GM21447 (cell line): ENCODE data around the gene LYPLAL1.
A peak's percentile ranks its signal among the peaks of the same experiment; 100 is the strongest.

ENCODE experiments used
- ATAC-seq: cut with Tn5 transposase; IDR thresholded peaks from one replicate; pipeline ENCODE4 v1.9.1; 2021; ENCODE audit not compliant: unreplicated experiment

LYPLAL1 gene

DNA sequence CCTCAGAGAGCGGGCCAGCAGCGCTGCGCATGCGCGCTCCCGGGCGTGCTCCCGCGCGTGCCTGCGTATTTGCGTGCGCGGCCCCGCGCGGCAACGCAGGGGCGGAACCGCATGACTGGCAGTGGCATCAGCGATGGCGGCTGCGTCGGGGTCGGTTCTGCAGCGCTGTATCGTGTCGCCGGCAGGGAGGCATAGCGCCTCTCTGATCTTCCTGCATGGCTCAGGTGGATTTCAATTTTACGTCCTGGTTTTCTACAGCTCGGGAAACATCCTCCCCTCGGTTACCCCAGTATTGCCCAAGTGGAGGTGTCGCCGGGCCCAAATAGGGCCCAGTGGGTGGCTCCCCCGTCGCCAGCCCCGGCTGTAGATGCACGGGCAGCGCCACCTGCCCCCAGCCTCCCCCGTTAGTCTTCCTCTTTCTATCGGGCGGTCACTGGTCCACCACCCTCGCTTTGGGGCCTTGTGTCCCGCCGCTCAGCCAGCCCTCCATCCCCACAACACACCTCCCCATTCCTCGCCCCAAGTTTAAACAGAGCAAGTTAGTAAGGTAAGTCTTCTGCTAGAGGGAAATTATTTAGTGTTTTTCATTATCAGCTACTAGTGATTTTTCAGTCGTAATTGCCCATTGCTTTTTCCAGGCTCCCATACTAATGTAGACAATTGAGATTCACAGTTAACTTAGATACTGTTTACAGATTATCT is at the start of gene LYPLAL1:
TSS of gene LYPLAL1 (plus strand) at position 121 of the 702 bp plus-strand sequence. CDS start at position 134, 13 bp downstream.
- ATAC-seq = peak; percentile 53

DNA sequence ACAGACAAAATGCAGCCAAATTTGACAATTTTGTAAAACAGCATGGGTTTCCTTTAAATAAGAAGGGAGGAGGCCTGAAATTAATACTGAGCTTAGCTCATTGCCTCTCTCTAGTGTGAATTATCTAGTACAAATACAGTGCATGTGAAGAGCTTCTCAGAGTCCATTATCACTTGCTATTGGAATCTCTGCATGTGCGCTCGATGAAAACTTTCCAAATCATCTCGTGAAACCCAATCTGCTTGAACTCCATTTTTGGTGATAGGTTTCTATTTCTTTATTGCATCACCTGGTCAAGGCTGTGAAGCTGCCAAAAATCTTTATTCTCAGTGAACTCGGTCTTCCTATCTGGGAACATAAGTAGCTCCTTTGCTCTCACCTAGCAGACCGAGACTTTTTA is 49.5 kb upstream of the LYPLAL1 start:
- ATAC-seq = no peak

DNA sequence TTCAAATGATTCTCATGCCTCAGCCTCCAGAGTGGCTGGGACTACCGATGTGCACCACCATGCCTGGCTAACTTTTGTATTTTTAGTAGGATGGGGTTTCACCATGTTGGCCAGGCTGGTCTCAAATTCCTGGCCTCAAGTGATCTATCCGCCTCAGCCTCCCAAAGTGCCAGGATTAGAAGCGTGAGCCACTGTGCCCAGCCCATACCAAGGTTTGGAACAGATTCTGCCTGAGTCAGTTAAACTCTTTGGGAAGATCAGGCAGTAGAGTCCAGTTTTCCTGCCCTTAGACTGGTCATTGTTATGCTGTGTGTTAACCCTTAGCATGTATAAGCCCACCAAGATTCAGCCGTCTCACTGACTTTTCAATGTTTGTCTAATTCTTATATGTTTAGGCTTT is 48.3 kb upstream of the LYPLAL1 start:
- ATAC-seq = no peak

DNA sequence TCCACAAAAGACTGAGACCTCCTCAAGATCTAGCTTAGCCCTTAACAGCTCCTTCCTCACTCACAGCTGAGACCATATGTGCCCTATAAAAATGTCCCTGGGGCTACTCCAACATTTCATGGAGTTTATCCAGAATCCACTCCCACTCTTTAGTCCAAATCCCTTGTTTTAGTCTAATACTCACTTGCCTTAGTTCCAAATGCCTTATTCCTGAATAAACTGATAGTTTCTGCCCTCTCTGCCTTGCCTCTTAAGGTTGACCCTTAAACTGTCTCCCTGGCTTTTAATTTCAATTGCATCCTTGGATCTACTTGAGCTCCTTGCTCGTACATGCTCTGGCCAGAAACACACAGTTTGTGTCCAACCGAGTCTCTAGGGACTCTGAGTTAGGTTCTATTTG is 47.3 kb upstream of the LYPLAL1 start:
- no peak for ATAC-seq

DNA sequence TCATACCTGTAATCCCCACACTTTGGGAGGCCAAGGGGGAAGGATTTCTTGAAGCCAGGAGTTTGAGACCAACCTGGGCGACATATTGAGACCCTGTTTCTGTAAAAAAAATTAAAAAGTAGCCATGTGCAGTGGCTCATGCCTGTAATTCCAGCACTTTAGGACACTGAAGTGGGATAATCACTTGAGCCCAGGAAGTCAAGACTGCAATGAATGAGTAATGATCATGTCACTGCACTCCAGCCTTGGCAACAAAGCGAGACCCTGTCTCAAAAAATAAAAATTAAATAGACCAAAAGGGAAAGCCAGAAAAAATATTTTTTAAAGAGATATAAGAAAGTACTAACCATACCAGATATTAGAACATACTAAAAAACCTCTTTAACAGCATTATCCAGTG is 44.7 kb upstream of the LYPLAL1 start:
- ATAC-seq = no peak

DNA sequence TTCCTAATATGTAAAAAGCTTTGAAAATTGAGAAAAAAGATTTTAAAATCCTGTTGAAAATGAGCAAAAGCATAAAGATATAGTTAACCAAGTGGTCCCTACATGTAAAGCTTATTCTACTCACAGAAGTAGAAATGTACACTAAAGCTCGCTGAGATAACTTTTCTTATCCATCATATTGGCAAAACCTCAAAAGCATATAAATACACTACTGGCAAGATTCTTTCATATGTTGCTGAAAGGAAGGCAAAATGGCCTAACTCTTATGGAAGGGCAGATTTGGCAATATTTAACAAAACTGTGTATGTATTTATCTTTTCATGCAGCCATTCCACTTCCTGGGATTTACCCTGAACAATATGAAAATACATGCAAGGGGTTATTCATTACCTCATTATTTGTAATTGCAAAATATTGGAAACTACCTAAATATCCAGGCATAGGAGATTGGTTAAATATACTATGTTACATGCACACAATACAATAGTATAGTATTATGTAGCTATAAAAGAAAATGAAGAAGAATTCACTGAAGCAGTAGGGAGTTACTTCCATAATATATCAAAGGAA is 43.2 kb upstream of the LYPLAL1 start:
- ATAC-seq = no peak

DNA sequence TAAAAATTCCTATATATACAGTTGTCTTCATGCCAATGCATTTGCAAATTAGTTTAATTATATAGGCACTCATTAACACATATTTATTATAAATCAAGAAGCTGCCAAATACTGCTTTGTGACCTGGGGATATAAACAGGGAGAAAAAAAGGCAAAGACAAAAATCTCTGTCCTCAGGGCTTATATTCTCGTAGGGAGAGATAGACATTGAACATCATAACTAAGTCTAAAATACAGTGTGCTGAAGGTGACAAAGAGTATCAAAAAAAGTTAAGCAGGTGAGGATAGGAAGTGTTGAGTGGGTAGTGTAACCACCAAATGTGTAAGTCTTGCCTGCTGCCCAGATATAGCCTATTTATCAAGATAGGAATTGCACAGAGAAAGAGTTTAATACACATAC is 40.7 kb upstream of the LYPLAL1 start:
- ATAC-seq = no peak

DNA sequence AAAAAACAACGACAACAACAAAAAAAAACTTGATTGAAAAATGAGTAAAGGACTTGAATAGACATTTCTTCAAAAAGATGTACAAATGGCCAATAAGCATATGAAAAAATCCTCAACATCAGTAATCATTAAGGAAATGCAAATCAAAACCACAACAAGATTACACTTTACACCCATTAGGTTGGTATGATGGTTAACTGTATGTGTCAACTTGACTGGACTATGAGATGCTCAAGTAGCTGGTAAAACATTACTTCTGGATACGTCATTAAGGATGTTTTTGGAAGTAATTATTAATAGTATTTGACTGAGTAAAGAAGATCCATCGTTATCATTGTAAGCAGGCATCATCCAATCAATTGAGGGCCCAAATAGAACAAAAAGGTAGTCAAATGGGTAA is 34.9 kb upstream of the LYPLAL1 start:
- peak; percentile 57 for ATAC-seq

DNA sequence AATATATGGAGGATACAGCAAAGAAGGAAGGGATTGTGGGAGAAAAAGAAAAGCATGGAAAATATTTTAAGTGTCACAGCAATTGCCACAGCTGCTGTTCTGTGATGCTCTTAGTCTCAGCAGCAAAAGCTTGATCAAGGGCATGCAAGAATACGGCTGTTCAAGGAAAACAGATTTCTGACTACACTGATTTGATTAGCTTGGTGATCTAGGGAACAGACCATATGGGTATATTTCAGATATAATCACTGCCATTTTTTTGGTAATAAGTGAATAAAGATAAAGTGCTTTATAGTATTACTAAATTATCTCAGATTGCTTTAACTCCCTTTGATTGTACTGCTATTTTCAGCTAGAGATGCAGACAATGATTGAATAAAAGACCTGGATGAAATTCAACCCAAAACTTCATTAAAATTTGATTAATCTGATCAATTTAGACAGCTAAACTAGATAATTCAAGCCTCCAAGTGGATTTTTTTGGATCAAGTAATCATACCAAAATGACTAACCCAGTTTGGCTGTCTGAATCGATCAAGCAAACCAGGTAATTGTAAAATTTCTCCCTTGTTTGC is 33.3 kb upstream of the LYPLAL1 start:
- no peak for ATAC-seq

DNA sequence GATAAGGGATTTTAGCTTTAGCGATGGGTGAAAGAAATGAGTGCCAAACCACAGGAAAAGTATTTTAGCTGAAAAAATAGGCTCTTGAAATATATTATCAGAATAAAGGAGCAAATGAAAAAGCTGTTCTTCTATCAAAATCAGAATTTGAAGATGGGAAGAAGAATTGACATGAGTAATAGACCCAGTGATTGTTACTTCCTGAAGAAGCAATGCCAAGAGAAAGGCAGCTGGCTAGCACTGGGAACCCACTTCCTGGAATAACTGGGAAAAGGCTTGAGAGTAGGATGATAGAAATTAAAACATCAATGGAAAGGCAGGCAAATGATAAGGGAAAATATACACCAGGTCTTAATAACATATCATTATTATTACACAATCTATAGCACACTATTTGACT is 29.9 kb upstream of the LYPLAL1 start:
- no peak for ATAC-seq

DNA sequence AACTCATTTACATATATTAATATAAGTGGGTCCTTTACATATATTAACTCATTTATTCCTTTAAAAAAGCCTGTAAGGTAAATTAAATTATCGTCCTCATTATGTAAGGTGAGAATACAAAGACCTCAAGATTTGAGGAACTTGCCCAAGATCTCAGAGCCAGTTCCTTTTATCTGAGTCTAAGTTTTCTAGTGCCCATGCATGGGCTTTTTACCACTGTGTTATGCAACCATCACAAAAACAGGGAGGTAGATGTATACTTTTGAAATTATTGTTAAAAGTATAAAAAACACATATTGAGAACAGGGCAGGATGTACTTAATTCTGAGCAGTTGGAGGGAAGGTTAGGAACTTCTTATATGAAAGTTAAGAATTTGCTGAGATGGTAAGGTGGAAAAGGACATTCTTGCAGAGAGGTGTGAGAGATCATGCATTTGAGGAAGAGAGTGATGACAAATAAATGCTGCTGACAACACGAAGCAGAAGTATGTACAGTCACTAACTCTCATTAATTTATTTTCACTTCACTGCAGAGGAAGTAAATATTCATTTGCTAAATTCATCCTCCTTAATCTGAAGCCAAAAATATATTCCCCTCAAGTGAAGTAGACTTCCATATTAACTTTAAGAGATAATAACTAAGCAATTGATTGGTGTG is 28.9 kb upstream of the LYPLAL1 start:
- no peak for ATAC-seq

DNA sequence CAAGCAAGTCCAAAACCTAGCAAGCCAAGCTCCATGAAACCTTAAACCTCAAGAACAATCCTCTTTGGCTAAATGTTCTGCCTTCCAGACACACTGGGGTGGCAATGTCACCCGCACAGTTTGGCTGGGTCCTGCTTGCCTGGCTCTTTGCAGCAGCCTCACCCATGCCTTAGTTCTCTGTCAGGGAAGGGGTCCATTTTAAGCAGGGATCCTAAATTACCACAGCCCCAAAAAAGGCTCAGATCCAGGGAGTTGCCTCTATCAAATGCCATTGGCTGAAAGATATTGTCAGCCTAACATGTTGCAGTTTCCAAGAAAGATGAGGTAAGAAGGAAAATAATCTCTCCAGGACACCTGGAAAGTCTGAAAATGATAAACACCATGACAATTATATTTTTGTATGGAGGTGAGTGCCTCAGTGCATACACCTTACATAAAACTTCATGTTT is 26.1 kb upstream of the LYPLAL1 start:
- ATAC-seq = no peak

DNA sequence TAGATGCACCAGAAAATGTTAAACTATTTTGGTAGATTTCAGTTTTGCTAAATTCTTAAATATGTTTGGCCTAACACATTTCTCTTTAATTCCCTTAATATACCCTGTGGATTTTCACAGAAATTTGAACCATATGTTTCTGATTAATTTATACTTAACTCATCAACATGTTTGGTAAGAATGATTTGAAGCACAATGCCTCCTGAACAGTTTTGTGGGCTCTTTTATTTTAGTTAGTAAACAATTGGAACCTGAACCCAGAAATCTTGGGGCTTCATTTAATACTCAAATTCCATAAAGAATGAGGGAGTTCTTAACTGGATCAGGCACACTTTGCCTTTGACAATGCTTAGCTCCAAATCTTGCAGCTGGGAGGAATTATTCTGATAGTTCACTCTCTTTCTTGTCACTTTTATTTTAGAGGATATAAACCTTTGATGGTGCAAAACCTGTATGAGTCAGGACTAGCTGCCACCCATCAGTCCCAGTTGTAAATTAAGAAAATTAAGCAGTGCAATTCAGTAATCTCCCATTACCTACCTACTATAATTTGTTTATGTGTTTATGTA is 24.6 kb upstream of the LYPLAL1 start:
- no peak for ATAC-seq

DNA sequence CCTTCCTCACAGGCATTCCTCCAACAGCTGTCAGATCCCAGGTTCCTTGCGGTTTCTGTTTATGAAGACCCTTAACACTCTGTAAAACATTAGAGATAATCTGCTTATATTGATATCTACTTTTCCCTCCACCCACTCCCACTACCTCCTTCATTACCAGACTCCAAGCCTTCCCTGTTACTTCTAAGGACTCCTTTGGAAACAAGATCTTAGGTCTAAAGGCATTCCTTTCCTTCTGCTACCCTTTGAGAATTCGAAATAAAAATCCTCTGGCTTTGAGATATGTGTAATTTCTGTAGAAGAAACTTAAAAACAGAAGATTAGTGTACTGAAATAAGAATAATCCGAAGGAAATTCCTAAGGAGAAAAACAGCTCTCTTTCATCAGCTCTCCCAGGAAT is 23.7 kb upstream of the LYPLAL1 start:
- no peak for ATAC-seq

DNA sequence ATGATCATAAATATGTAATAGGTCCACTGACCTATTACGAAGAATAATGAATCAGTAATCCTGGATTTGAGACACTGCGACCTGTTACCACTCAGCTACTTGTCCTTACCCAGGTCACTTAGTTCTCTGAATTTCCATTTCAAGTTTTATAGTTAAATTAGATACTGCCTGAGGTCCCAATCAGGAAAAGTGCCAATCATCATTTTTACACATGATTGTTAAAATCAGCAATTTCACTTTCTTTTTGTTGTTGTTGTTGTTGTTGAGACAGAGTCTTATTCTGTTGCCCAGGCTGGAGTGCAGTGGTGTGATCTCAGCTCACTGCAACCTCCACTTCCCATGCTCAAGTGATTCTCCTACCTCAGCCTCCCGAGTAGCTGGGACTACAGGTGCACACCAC is 22.8 kb upstream of the LYPLAL1 start:
- ATAC-seq = no peak

DNA sequence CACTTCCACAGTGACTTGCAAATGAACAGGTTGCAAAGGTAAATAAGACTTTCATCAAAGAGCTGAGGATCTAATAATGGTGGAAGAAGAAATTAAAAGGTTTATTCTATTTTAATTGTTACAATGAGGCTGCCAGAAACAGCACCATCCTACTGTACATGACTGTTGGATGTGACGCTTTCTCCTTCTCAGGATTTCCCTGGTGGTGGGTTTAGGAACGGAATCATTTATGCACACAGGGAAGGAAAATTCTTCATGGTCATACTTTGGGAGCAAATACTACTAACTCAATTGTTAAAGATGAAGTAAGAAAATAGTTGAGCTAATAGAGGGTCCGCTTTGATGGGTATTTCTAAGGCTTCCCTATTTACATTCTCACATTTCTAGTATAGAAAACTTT is 22.2 kb upstream of the LYPLAL1 start:
- ATAC-seq = no peak

DNA sequence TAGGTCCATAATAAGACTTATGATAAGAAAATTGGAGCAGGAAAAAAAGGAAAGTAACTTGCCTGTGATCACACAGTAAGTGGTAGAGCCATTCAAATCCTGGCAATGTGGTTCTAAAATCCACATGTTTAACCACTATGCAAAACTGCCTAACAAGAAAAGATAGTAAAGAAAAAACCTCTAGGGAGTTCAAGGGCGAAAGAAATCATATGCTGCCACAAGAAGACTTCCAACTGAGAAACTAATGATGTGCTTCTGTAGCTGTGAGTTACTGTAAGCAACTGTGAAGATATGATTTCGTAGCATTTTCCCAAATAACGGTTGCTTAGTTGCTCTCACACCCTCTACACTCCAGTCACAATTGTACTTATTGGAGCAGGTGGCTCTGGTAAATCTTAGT is 20.9 kb upstream of the LYPLAL1 start:
- ATAC-seq = no peak

DNA sequence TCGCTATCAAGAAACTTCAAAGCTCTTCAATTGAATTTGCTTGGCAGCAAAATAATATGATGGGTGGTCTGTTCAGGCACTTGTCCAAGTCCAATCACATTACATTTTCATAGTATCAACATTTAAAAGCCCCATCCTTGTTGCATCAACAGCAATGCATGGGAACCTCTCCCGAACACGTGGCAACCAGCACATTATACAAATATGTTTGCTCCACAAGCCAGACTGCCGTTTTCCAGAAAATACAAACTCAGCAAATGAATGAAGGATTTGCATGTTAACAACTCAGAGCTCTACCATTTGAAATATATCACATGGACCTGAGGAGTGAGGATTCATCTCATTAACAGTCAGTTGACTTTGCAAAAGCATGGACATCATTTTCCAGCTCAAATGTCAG is 20.0 kb upstream of the LYPLAL1 start:
- ATAC-seq = no peak

DNA sequence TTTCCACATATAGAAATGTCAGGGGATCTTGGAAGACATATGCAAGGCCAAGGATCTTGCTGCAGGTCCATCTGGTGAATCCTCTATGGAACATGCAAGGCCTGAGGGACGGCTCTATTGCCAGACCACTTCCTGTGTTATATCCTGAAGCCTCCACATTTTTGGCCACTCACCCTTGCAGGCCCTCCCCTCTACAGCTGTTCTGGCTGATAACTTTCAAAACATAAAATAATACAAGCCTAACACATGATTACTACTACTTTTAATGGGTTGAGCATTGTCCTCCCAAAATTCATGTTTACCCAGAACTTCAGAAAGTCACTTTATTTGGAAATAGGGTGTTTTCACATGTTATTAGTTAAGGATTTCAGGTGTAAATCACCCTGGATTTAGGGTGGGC is 18.5 kb upstream of the LYPLAL1 start:
- no peak for ATAC-seq

DNA sequence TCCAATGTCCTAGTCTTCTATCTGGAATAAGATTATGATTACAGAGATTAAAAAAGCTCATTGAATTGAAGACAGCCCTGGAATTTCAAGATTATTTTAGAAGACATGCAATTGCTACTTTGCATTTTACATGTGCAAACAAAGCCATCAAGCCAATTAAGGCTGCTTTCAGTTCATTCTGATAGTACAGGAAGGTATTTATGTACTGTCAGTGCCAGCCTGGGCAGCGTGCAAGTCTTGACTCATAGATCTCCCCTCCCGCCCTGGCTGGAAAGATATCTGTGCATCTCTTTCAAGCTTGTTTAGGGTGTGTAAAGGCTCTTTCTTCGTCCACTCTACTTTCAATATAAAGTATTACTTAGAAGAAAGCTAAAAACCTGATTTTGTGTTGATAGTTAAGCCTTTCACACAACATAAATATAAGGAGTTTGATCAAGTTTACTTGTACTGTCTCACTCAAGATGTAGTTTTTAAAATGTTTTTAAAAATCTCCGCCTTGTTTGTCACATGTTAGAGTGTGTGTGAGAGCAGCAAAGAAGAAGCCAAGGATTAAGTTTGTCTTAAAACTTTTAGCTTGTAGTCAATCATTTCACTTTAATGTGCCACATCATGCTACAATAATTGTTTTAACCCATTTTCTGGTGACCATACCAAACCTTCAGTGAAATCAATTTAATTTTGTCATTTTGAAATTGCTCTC is 13.6 kb upstream of the LYPLAL1 start:
- no peak for ATAC-seq

DNA sequence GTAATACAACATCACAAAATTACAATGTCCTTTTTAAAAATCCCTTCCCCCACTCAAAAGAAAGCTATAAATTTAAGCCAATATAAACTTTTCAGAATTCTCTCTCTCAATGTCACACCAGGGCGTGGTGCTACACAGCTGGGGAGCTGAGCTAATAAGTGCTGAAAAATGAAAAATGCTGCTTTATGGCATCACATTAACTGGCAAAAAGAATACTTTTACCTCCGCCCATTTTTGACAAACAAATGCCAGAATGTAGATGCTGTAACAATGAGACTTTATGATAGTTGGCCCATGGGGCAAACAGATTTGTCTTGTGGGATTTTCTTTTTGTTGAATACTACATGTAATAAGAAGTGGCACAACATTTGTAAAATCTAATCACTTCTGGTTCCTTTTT is 12.7 kb upstream of the LYPLAL1 start:
- ATAC-seq = no peak
